Spleen (tissue), 7 donors: ENCODE data around the gene FLCN.

ENCODE experiments used
- CTCF ChIP-seq, 11 experiments: fragments of 200-600 bp in 7 of 11; fragments of 450-650 bp in 4 of 11; sonication (generic) in 4 of 11; IDR thresholded peaks in 8 of 11; conservative IDR thresholded peaks in 3 of 11; 1 replicate in 7 of 11; 2 replicates in 4 of 11; pipeline versions ENCODE4 v1.4.0 to v1.8.0; 2016 to 2021; ENCODE audit warnings: antibody characterized with exemption in 11 of 11, inconsistent platforms in 4 of 11, mild to moderate bottlenecking in 1 of 11
- POLR2A ChIP-seq, 3 donors: fragments of 450-650 bp; IDR thresholded peaks; one replicate each; pipeline ENCODE4 v1.5.1; 2017; ENCODE audit warnings: antibody characterized with exemption in 3 of 3, mild to moderate bottlenecking in 1 of 3
- donor health status: DM: no; HTN: no; CAD: no; lungs with moderate emphysema.
- donor health status: DM: no; HTN: no; CAD: no.
- donor health status: DM: no; HTN: no; CAD: no.

- no peak for TF ChIP-seq CTCF (IDR thresholded peaks at IDR 0.05 in 8 of 11, conservative IDR thresholded peaks at IDR 0.05 in 3 of 11)
- no peak for TF ChIP-seq POLR2A (IDR thresholded peaks at IDR 0.05)
These were observed 53.2 kb downstream of the FLCN start for GRCh38 chr17:17183744-17184143.
